Fibroblast of mammary gland (primary cell): Measurements from ENCODE around the gene KPNA1.
A peak's percentile ranks its signal among the peaks of the same experiment; 100 is the strongest.

Experiments used
- DNase-seq: peaks from one replicate; pipeline ENCODE4 v3.0.0-alpha.2; 2010; ENCODE audit warnings: low read depth
- H3K4me3 ChIP-seq: 2 replicates; pipeline ENCODE4 v1.5.1; 2011; ENCODE audit warnings: low read depth, mild to moderate bottlenecking, low read length, moderate library complexity; ENCODE audit not compliant: control insufficient read depth
- CTCF ChIP-seq: conservative IDR thresholded peaks from 2 replicates; pipeline ENCODE4 v1.5.1; 2011; ENCODE audit warnings: low read depth, low read length, inconsistent platforms; ENCODE audit not compliant: control insufficient read depth, insufficient read depth

The KPNA1 gene

GRCh38 chr3:122530164-122530563 lies 15.4 kb upstream of the KPNA1 start:
- no peak for TF ChIP-seq CTCF
- H3K4me3 ChIP-seq, result no peak overlapping the region
- DNase-seq, result no peak

DNA sequence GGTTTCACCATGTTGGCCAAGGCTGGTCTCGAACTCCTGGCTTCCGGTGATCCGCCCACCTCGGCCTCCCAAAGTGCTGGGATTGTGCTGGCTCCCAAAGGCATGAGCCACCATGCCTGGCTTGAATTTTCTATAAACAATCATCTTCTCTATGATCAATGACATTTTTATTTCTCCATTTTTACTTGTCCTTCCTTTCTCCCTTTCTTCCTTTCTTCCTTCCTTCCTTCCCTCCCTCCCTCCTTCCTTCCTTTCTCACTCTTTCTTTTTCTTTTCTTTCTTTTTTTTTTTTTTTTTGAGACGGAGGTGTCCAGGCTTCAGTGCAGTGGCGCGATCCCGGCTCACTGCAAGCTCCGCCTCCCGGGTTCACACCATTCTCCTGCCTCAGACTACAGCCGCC lies 8.6 kb upstream of the KPNA1 start:
- DNase-seq, result no peak
- no peak overlapping the region for H3K4me3 ChIP-seq
- no peak for TF ChIP-seq CTCF

GRCh38 chr3:122520861-122521260 lies 6.1 kb upstream of the KPNA1 start:
- DNase-seq, result no peak
- no peak overlapping the region for H3K4me3 ChIP-seq
- TF ChIP-seq CTCF, result no peak

DNA sequence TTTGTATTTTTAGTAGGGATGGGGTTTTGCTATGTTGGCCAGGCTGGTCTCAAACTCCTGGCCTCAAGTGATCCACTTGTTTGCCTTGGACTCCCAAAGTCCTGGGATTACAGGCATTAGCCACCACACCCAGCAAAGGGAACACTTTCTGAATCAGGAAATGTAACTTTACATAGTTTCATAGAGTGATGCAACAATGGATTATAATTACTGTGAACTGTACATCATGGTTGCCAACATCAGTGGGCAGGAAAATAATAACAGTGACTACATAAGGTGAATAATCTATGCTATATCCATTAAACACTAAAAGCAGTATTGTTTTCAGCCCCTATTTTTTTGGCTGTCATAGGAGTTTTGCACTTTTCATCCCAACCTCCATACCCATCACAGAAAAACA lies 5.0 kb upstream of the KPNA1 start:
- no peak for TF ChIP-seq CTCF
- peak; percentile 18 for DNase-seq
- no peak overlapping the region for H3K4me3 ChIP-seq

DNA sequence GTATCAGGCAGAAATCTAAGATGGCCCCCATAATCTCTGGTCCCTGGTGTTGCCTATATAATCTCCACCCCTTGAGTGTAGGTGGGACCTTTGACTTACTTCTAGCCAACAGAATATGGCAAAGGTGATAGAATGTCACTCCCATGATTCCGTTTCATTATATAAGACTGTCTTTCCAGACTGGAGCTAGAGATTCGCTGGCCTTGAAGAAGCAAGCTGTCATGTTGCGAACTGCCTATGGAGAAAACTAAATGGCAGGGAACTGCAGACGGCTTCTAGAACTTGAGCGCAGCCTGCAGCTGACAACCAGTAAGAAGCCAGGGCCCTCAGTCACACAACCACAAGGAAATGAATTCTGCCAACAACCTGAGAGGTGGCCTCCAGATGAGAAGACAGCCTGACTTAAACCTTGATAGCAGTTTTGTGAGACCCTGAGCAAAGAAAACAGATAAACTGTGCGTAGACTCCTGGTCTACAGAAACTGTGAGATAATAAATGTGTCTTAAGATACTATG lies 2.2 kb upstream of the KPNA1 start:
- DNase-seq, result no peak
- no peak for TF ChIP-seq CTCF
- H3K4me3 ChIP-seq, result no peak overlapping the region

DNA sequence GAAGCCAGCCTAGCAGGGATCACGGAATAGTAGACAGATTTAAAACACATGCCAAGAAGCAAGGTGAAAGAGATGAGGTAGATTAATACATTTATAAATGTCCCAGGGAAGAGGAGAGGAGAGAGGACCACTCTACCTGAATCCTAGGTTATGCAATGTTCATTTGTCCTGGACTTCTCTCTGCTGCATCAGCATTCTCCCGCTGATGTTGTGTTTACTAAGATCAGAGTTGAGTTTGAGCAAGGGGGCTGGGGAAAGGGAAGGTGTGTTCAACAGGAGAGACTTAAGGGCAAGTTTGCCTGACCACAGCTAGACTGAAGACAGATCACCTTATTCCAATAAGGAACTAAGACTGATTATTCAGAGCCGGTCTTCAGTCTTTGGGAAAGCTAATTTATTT lies 1.1 kb upstream of the KPNA1 start:
- TF ChIP-seq CTCF, result no peak
- DNase-seq, result no peak
- no peak overlapping the region for H3K4me3 ChIP-seq

- peak overlapping the region; percentile 69 for H3K4me3 ChIP-seq
- no peak for DNase-seq
- TF ChIP-seq CTCF, result no peak
Observed at GRCh38 chr3:122515020-122515468, 305 bp upstream of the KPNA1 start.
